Measurements from ENCODE around the gene L3MBTL4. TPM values are rescaled to one million over a fixed set of nuclear protein-coding genes. Genes with fewer than 3 reads are reported as not detected.

The L3MBTL4 gene
- total and polyA plus RNA-seq, 9 donors, result 4.2 to 79.1 (median 23.7) TPM

GRCh38 chr18:6044773-6045172 lies 369.9 kb downstream of the L3MBTL4 start:
- Histone ChIP-seq H3K9me3 (no peaks in the 10 kb centered on the region), H3K27ac (no peak overlapping the region), H3K4me1 (ENCODE audit: insufficient read depth) (no peaks in the 10 kb centered on the region), H3K27me3 (no peaks in the 10 kb centered on the region), H3K36me3 (no peaks in the 10 kb centered on the region), H3K4me3 (no peak overlapping the region)
- TF ChIP-seq EP300 (IDR thresholded peaks at IDR 0.05), result no peak
- no peak for TF ChIP-seq CTCF (IDR thresholded peaks at IDR 0.05)
- intact Hi-C loops (cut with DNase I), result no loop called here
- DNase-seq, result no peak

GRCh38 chr18:6044319-6044718 lies 370.4 kb downstream of the L3MBTL4 start:
- no peak for DNase-seq

GRCh38 chr18:6039055-6039454 lies 375.7 kb downstream of the L3MBTL4 start:
- Histone ChIP-seq H3K9me3 (no peaks in the 10 kb centered on the region), H3K27me3 (no peaks in the 10 kb centered on the region), H3K36me3 (no peaks in the 10 kb centered on the region), H3K4me3 (no peak overlapping the region), H3K4me1 (ENCODE audit: insufficient read depth) (no peaks in the 10 kb centered on the region), H3K27ac (no peak overlapping the region)
- TF ChIP-seq POLR2A (IDR thresholded peaks at IDR 0.05) (no peak), CTCF (IDR thresholded peaks at IDR 0.05) (no peak), EP300 (IDR thresholded peaks at IDR 0.05) (no peak)
- DNase-seq, result no peak
- intact Hi-C loops (cut with DNase I), result no loop called here
- WGBS, 3 donors, result 33 to 62% (median 38%) methylated on average over 2 of the region's 2 CpGs

More at GRCh38 chr18:6044319-6044718, 370.4 kb downstream of the L3MBTL4 start:
- WGBS, 3 donors, result 72 to 79% (median 73%) methylated on average over 1 of the region's 1 CpG
- no peaks in the 10 kb centered on the region for H3K4me1 ChIP-seq (ENCODE audit: insufficient read depth)
- no peaks in the 10 kb centered on the region for H3K9me3 ChIP-seq
- H3K36me3 ChIP-seq, result no peaks in the 10 kb centered on the region
- no peak overlapping the region for H3K27ac ChIP-seq
- no peak overlapping the region for H3K4me3 ChIP-seq
- intact Hi-C loops (cut with DNase I), result no loop called here
- H3K27me3 ChIP-seq, result no peaks in the 10 kb centered on the region
- no peak for TF ChIP-seq POLR2A (IDR thresholded peaks at IDR 0.05)
- no peak for TF ChIP-seq CTCF (IDR thresholded peaks at IDR 0.05)
- no peak for TF ChIP-seq EP300 (IDR thresholded peaks at IDR 0.05)

GRCh38 chr18:6031442-6031841 lies 383.3 kb downstream of the L3MBTL4 start:
- H3K27me3 ChIP-seq, result no peaks in the 10 kb centered on the region
- no peak overlapping the region for H3K4me3 ChIP-seq
- H3K4me1 ChIP-seq (ENCODE audit: insufficient read depth), result peaks cover 3% of the 10 kb centered on the region
- no peak overlapping the region for H3K27ac ChIP-seq
- WGBS, 3 donors, result 16 to 24% (median 20%) methylated on average over 2 of the region's 2 CpGs
- TF ChIP-seq CTCF (IDR thresholded peaks at IDR 0.05) (no peak), EP300 (IDR thresholded peaks at IDR 0.05) (no peak), POLR2A (IDR thresholded peaks at IDR 0.05) (no peak)
- no peaks in the 10 kb centered on the region for H3K36me3 ChIP-seq
- intact Hi-C loops (cut with DNase I), result no loop called here
- H3K9me3 ChIP-seq, result no peaks in the 10 kb centered on the region
- peak in 1 of 5 donors; percentile 28 for DNase-seq

- H3K27ac ChIP-seq, result no peak overlapping the region
- no peaks in the 10 kb centered on the region for H3K36me3 ChIP-seq
- H3K9me3 ChIP-seq, result no peaks in the 10 kb centered on the region
- peaks cover 3% of the 10 kb centered on the region for H3K4me1 ChIP-seq (ENCODE audit: insufficient read depth)
- no peak overlapping the region for H3K4me3 ChIP-seq
- WGBS, 3 donors, result 1 to 10% (median 5%) methylated on average over 2 of the region's 2 CpGs
- DNase-seq, result no peak
- H3K27me3 ChIP-seq, result no peaks in the 10 kb centered on the region
- intact Hi-C loops (cut with DNase I), result no loop called here
- TF ChIP-seq CTCF (IDR thresholded peaks at IDR 0.05) (no peak), POLR2A (IDR thresholded peaks at IDR 0.05) (no peak), EP300 (IDR thresholded peaks at IDR 0.05) (no peak)
Observed at GRCh38 chr18:6031002-6031401, 383.7 kb downstream of the L3MBTL4 start.
